Mucosa of rectum (tissue), 2 donors: ENCODE results near the gene TPSAB1.
"Not testable (repeated sequence)": the region's sequence is repeated elsewhere in the genome, so short reads cannot be mapped to it uniquely, and the experiment has no call there.

Source experiments
- H3K27ac ChIP-seq, 2 donors: one replicate each; pipeline ENCODE4 v1.7.0; 2013; ENCODE audit warnings: inconsistent platforms in 2 of 2, low read depth in 2 of 2, low read length in 2 of 2
- H3K27me3 ChIP-seq, 2 donors: one replicate each; pipeline ENCODE4 v1.7.0; 2013; ENCODE audit warnings: low read length in 2 of 2; ENCODE audit not compliant: control insufficient read depth in 2 of 2, insufficient read depth in 2 of 2
- H3K36me3 ChIP-seq, 2 donors: one replicate each; pipeline ENCODE4 v1.7.0; 2013; ENCODE audit warnings: low read length in 2 of 2; ENCODE audit not compliant: control insufficient read depth in 2 of 2, insufficient read depth in 2 of 2
- H3K4me1 ChIP-seq, 2 donors: one replicate each; pipeline ENCODE4 v1.7.0; 2013; ENCODE audit warnings: low read length in 2 of 2, mild to moderate bottlenecking in 1 of 2; ENCODE audit not compliant: control insufficient read depth in 2 of 2, insufficient read depth in 2 of 2
- H3K4me3 ChIP-seq, 2 donors: one replicate each; pipeline ENCODE4 v1.7.0; 2013; ENCODE audit warnings: low read length in 2 of 2
- H3K9ac ChIP-seq, 2 donors: one replicate each; pipeline ENCODE4 v1.7.0; 2013; ENCODE audit warnings: low read length in 2 of 2, low read depth in 1 of 2, mild to moderate bottlenecking in 1 of 2
- H3K9me3 ChIP-seq, 2 donors: one replicate each; pipeline ENCODE4 v1.7.0; 2013; ENCODE audit warnings: low read length in 2 of 2; ENCODE audit not compliant: control insufficient read depth in 2 of 2
- donor health status: healthy.
- donor health status: Normal muscosa, but diverticular disease.

Gene TPSAB1

GRCh38 chr16:1240436-1240835 lies at the start of gene TPSAB1:
Gene TPSAB1 (plus strand): TSS chr16:1240705. CDS start chr16:1240939, 234 bp downstream.
- not testable (repeated sequence) for H3K27ac ChIP-seq, H3K36me3 ChIP-seq, H3K9me3 ChIP-seq, H3K9ac ChIP-seq, H3K4me1 ChIP-seq, H3K4me3 ChIP-seq, H3K27me3 ChIP-seq

- H3K27me3 ChIP-seq, H3K4me3 ChIP-seq, H3K9ac ChIP-seq, H3K36me3 ChIP-seq, H3K9me3 ChIP-seq, H3K4me1 ChIP-seq, H3K27ac ChIP-seq: not testable (repeated sequence)
These were observed 49.7 kb upstream of the TPSAB1 start for GRCh38 chr16:1190789-1191188.

GRCh38 chr16:1192384-1193073 lies 48.0 kb upstream of the TPSAB1 start:
- Histone ChIP-seq H3K4me1 (peaks cover 0 to 2% of the 10 kb centered on the region in 2 donors), H3K9me3 (no peaks in the 10 kb centered on the region), H3K36me3 (no peaks in the 10 kb centered on the region), H3K27ac (no peak overlapping the region), H3K4me3 (no peak overlapping the region), H3K27me3 (peaks cover 0 to 2% of the 10 kb centered on the region in 2 donors), H3K9ac (no peak overlapping the region)

- Histone ChIP-seq H3K4me1 (peaks cover 0 to 2% of the 10 kb centered on the region in 2 donors), H3K4me3 (no peak overlapping the region), H3K36me3 (no peaks in the 10 kb centered on the region), H3K27me3 (peaks cover 0 to 2% of the 10 kb centered on the region in 2 donors), H3K9me3 (no peaks in the 10 kb centered on the region), H3K27ac (no peak overlapping the region), H3K9ac (no peak overlapping the region)
These were observed 47.2 kb upstream of the TPSAB1 start for GRCh38 chr16:1193143-1193824.

GRCh38 chr16:1193825-1194581 lies 46.5 kb upstream of the TPSAB1 start:
- peaks cover 0 to 2% of the 10 kb centered on the region in 2 donors for H3K27me3 ChIP-seq
- H3K36me3 ChIP-seq, result no peaks in the 10 kb centered on the region
- no peak overlapping the region for H3K27ac ChIP-seq
- no peak overlapping the region for H3K9ac ChIP-seq
- H3K4me1 ChIP-seq, result peaks cover 0 to 2% of the 10 kb centered on the region in 2 donors
- no peak overlapping the region for H3K4me3 ChIP-seq
- H3K9me3 ChIP-seq, result no peaks in the 10 kb centered on the region

GRCh38 chr16:1194665-1195392 lies 45.7 kb upstream of the TPSAB1 start:
- no peak overlapping the region for H3K9ac ChIP-seq
- peaks cover 0 to 2% of the 10 kb centered on the region in 2 donors for H3K4me1 ChIP-seq
- H3K36me3 ChIP-seq, result no peaks in the 10 kb centered on the region
- peaks cover 0 to 2% of the 10 kb centered on the region in 2 donors for H3K27me3 ChIP-seq
- no peak overlapping the region for H3K27ac ChIP-seq
- H3K4me3 ChIP-seq, result no peak overlapping the region
- no peaks in the 10 kb centered on the region for H3K9me3 ChIP-seq

- Histone ChIP-seq H3K36me3 (no peaks in the 10 kb centered on the region), H3K4me1 (peaks cover 0 to 2% of the 10 kb centered on the region in 2 donors), H3K9me3 (no peaks in the 10 kb centered on the region), H3K4me3 (no peak overlapping the region), H3K27ac (no peak overlapping the region), H3K9ac (no peak overlapping the region), H3K27me3 (peaks cover 0 to 2% of the 10 kb centered on the region in 2 donors)
These were observed 45.2 kb upstream of the TPSAB1 start for GRCh38 chr16:1195393-1195666.

- Histone ChIP-seq H3K4me1 (peaks cover 0 to 2% of the 10 kb centered on the region in 2 donors), H3K4me3 (no peak overlapping the region), H3K9me3 (no peaks in the 10 kb centered on the region), H3K36me3 (no peaks in the 10 kb centered on the region), H3K27me3 (peaks cover 0 to 2% of the 10 kb centered on the region in 2 donors), H3K9ac (no peak overlapping the region), H3K27ac (no peak overlapping the region)
These were observed 44.0 kb upstream of the TPSAB1 start for GRCh38 chr16:1196494-1196893.

- Histone ChIP-seq H3K36me3 (no peaks in the 10 kb centered on the region), H3K9me3 (no peaks in the 10 kb centered on the region), H3K27ac (no peak overlapping the region), H3K4me3 (no peak overlapping the region), H3K9ac (no peak overlapping the region), H3K27me3 (peaks cover 0 to 2% of the 10 kb centered on the region in 2 donors), H3K4me1 (peaks cover 0 to 1% of the 10 kb centered on the region in 2 donors)
These were observed 43.2 kb upstream of the TPSAB1 start for GRCh38 chr16:1197237-1197866.
